ENCODE data around the gene FER.
"Not testable (repeated sequence)": the region's sequence is repeated elsewhere in the genome, so short reads cannot be mapped to it uniquely, and the experiment has no call there.

FER gene

GRCh38 chr5:108773330-108773729 lies 25.6 kb downstream of the FER start:
- Histone ChIP-seq H3K4me1 (ENCODE audit: control insufficient read depth in 1 of 2, insufficient read depth in 2 of 2, low read length in 2 of 2) (peaks cover 0 to 5% of the 10 kb centered on the region in 2 donors), H3K27ac (ENCODE audit: low read length) (no peak overlapping the region), H3K36me3 (ENCODE audit: control insufficient read depth in 1 of 2, insufficient read depth in 2 of 2, low read length in 2 of 2) (no peaks in the 10 kb centered on the region), H3K4me3 (ENCODE audit: low read depth in 1 of 2, low read length in 2 of 2) (no peak overlapping the region), H3K27me3 (ENCODE audit: low read depth, low read length) (no peaks in the 10 kb centered on the region), H3K9me3 (ENCODE audit: control insufficient read depth in 1 of 2, low read length in 2 of 2) (no peaks in the 10 kb centered on the region)

GRCh38 chr5:108774079-108774478 lies 26.4 kb downstream of the FER start:
- H3K4me3 ChIP-seq (ENCODE audit: low read depth in 1 of 2, low read length in 2 of 2); H3K9me3 ChIP-seq (ENCODE audit: control insufficient read depth in 1 of 2, low read length in 2 of 2); H3K4me1 ChIP-seq (ENCODE audit: control insufficient read depth in 1 of 2, insufficient read depth in 2 of 2, low read length in 2 of 2); H3K36me3 ChIP-seq (ENCODE audit: control insufficient read depth in 1 of 2, insufficient read depth in 2 of 2, low read length in 2 of 2); H3K27me3 ChIP-seq (ENCODE audit: low read depth, low read length); H3K27ac ChIP-seq (ENCODE audit: low read length): not testable (repeated sequence)

GRCh38 chr5:108777582-108777981 lies 29.9 kb downstream of the FER start:
- not testable (repeated sequence) for H3K4me3 ChIP-seq (ENCODE audit: low read depth in 1 of 2, low read length in 2 of 2); H3K4me1 ChIP-seq (ENCODE audit: control insufficient read depth in 1 of 2, insufficient read depth in 2 of 2, low read length in 2 of 2); H3K27ac ChIP-seq (ENCODE audit: low read length)

DNA sequence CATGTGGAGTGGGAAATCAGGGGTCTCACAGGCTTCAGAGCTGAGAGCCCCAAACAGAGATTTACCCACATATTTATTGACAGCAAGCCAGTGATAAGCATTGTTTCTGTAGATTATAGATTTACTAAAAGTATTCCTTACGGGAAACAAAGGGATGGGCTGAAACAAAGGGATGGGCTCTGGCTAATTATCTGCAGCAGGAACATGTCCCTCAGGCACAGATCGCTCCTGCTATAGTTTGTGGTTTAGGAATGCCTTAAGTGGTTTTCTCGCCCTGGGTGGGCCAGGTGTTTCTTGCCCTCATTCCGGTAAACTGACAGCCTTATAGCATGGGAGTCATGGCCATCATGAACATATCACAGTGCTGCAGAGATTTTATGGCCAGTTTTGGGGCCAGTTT lies 36.9 kb downstream of the FER start:
- H3K27ac ChIP-seq (ENCODE audit: low read length); H3K27me3 ChIP-seq (ENCODE audit: low read depth, low read length); H3K9me3 ChIP-seq (ENCODE audit: control insufficient read depth in 1 of 2, low read length in 2 of 2); H3K4me3 ChIP-seq (ENCODE audit: low read depth in 1 of 2, low read length in 2 of 2): not testable (repeated sequence)
- peaks cover 11 to 15% of the 10 kb centered on the region in 2 donors for H3K36me3 ChIP-seq (ENCODE audit: control insufficient read depth in 1 of 2, insufficient read depth in 2 of 2, low read length in 2 of 2)
- peaks cover 0 to 19% of the 10 kb centered on the region in 2 donors for H3K4me1 ChIP-seq (ENCODE audit: control insufficient read depth in 1 of 2, insufficient read depth in 2 of 2, low read length in 2 of 2)

More at GRCh38 chr5:108777582-108777981, 29.9 kb downstream of the FER start:
- not testable (repeated sequence) for H3K36me3 ChIP-seq (ENCODE audit: control insufficient read depth in 1 of 2, insufficient read depth in 2 of 2, low read length in 2 of 2); H3K9me3 ChIP-seq (ENCODE audit: control insufficient read depth in 1 of 2, low read length in 2 of 2); H3K27me3 ChIP-seq (ENCODE audit: low read depth, low read length)

GRCh38 chr5:108786806-108787483 lies 39.2 kb downstream of the FER start:
- Histone ChIP-seq H3K9me3 (ENCODE audit: control insufficient read depth in 1 of 2, low read length in 2 of 2) (no peaks in the 10 kb centered on the region), H3K27me3 (ENCODE audit: low read depth, low read length) (no peaks in the 10 kb centered on the region), H3K4me3 (ENCODE audit: low read depth in 1 of 2, low read length in 2 of 2) (no peak overlapping the region), H3K36me3 (ENCODE audit: control insufficient read depth in 1 of 2, insufficient read depth in 2 of 2, low read length in 2 of 2) (peaks cover 11 to 15% of the 10 kb centered on the region in 2 donors), H3K27ac (ENCODE audit: low read length) (no peak overlapping the region), H3K4me1 (ENCODE audit: control insufficient read depth in 1 of 2, insufficient read depth in 2 of 2, low read length in 2 of 2) (peaks cover 0 to 15% of the 10 kb centered on the region in 2 donors)

- Histone ChIP-seq H3K27ac (ENCODE audit: low read length) (no peak overlapping the region), H3K4me1 (ENCODE audit: control insufficient read depth in 1 of 2, insufficient read depth in 2 of 2, low read length in 2 of 2) (peaks cover 0 to 11% of the 10 kb centered on the region in 2 donors), H3K4me3 (ENCODE audit: low read depth in 1 of 2, low read length in 2 of 2) (no peak overlapping the region), H3K9me3 (ENCODE audit: control insufficient read depth in 1 of 2, low read length in 2 of 2) (no peaks in the 10 kb centered on the region), H3K27me3 (ENCODE audit: low read depth, low read length) (no peaks in the 10 kb centered on the region), H3K36me3 (ENCODE audit: control insufficient read depth in 1 of 2, insufficient read depth in 2 of 2, low read length in 2 of 2) (peaks cover 11 to 15% of the 10 kb centered on the region in 2 donors)
These were observed 40.4 kb downstream of the FER start for GRCh38 chr5:108788142-108788541.

GRCh38 chr5:108793207-108793606 lies 45.5 kb downstream of the FER start:
- H3K4me3 ChIP-seq (ENCODE audit: low read depth in 1 of 2, low read length in 2 of 2), result no peak overlapping the region
- no peaks in the 10 kb centered on the region for H3K36me3 ChIP-seq (ENCODE audit: control insufficient read depth in 1 of 2, insufficient read depth in 2 of 2, low read length in 2 of 2)
- H3K9me3 ChIP-seq (ENCODE audit: control insufficient read depth in 1 of 2, low read length in 2 of 2), result no peaks in the 10 kb centered on the region
- H3K27ac ChIP-seq (ENCODE audit: low read length), result no peak overlapping the region
- H3K27me3 ChIP-seq (ENCODE audit: low read depth, low read length), result no peaks in the 10 kb centered on the region
- peaks cover 0 to 1% of the 10 kb centered on the region in 2 donors for H3K4me1 ChIP-seq (ENCODE audit: control insufficient read depth in 1 of 2, insufficient read depth in 2 of 2, low read length in 2 of 2)

DNA sequence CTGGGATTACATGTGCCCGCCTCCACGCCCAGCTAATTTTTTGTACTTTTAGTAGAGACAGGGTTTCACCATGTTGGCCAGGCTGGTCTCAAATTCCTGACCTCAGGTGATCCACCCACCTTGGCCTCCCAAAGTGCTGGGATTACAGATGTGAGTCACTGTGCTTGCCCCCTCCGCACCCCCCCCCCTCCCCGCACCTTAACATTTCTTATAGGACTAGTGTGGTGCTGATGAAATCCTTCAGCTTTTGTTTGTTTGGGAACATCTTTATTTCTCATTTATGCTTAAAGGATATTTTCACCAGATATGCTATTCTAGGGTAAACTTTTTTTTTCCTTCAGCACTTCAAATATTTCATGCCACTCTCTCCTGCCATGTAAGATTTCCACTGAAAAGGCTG lies 46.7 kb downstream of the FER start:
- not testable (repeated sequence) for H3K27me3 ChIP-seq (ENCODE audit: low read depth, low read length); H3K9me3 ChIP-seq (ENCODE audit: control insufficient read depth in 1 of 2, low read length in 2 of 2); H3K4me3 ChIP-seq (ENCODE audit: low read depth in 1 of 2, low read length in 2 of 2); H3K4me1 ChIP-seq (ENCODE audit: control insufficient read depth in 1 of 2, insufficient read depth in 2 of 2, low read length in 2 of 2); H3K27ac ChIP-seq (ENCODE audit: low read length); H3K36me3 ChIP-seq (ENCODE audit: control insufficient read depth in 1 of 2, insufficient read depth in 2 of 2, low read length in 2 of 2)

GRCh38 chr5:108797396-108797795 lies 49.7 kb downstream of the FER start:
- H3K4me1 ChIP-seq (ENCODE audit: control insufficient read depth in 1 of 2, insufficient read depth in 2 of 2, low read length in 2 of 2), result peaks cover 0 to 7% of the 10 kb centered on the region in 2 donors
- H3K9me3 ChIP-seq (ENCODE audit: control insufficient read depth in 1 of 2, low read length in 2 of 2), result no peaks in the 10 kb centered on the region
- no peak overlapping the region for H3K27ac ChIP-seq (ENCODE audit: low read length)
- H3K36me3 ChIP-seq (ENCODE audit: control insufficient read depth in 1 of 2, insufficient read depth in 2 of 2, low read length in 2 of 2), result peaks cover 0 to 11% of the 10 kb centered on the region in 2 donors
- no peak overlapping the region for H3K4me3 ChIP-seq (ENCODE audit: low read depth in 1 of 2, low read length in 2 of 2)
- H3K27me3 ChIP-seq (ENCODE audit: low read depth, low read length), result no peaks in the 10 kb centered on the region

DNA sequence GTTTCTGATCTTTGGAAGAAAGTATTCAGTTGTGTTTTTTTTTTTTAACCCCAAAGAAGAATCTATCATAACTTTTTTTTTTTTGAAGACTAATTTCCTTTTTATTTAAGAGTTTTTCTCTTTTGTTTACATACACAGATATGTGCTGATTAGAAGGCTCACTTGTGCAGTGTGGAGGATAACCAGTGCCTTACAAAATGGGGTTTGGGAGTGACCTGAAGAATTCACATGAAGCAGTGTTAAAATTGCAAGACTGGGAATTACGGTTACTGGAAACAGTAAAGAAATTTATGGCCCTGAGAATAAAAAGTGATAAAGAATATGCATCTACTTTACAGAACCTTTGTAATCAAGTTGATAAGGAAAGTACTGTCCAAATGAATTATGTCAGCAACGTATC lies 50.3 kb downstream of the FER start:
- Histone ChIP-seq H3K36me3 (ENCODE audit: control insufficient read depth in 1 of 2, insufficient read depth in 2 of 2, low read length in 2 of 2) (peaks cover 0 to 11% of the 10 kb centered on the region in 2 donors), H3K27me3 (ENCODE audit: low read depth, low read length) (no peaks in the 10 kb centered on the region), H3K4me1 (ENCODE audit: control insufficient read depth in 1 of 2, insufficient read depth in 2 of 2, low read length in 2 of 2) (peaks cover 0 to 7% of the 10 kb centered on the region in 2 donors), H3K4me3 (ENCODE audit: low read depth in 1 of 2, low read length in 2 of 2) (no peak overlapping the region), H3K9me3 (ENCODE audit: control insufficient read depth in 1 of 2, low read length in 2 of 2) (no peaks in the 10 kb centered on the region), H3K27ac (ENCODE audit: low read length) (no peak overlapping the region)

GRCh38 chr5:108798513-108799265 lies 51.0 kb downstream of the FER start:
- H3K27me3 ChIP-seq (ENCODE audit: low read depth, low read length), result no peaks in the 10 kb centered on the region
- H3K36me3 ChIP-seq (ENCODE audit: control insufficient read depth in 1 of 2, insufficient read depth in 2 of 2, low read length in 2 of 2), result peaks cover 0 to 13% of the 10 kb centered on the region in 2 donors
- H3K4me3 ChIP-seq (ENCODE audit: low read depth in 1 of 2, low read length in 2 of 2), result no peak overlapping the region
- H3K27ac ChIP-seq (ENCODE audit: low read length), result no peak overlapping the region
- H3K9me3 ChIP-seq (ENCODE audit: control insufficient read depth in 1 of 2, low read length in 2 of 2), result peaks cover 0 to 3% of the 10 kb centered on the region in 2 donors
- H3K4me1 ChIP-seq (ENCODE audit: control insufficient read depth in 1 of 2, insufficient read depth in 2 of 2, low read length in 2 of 2), result peaks cover 0 to 7% of the 10 kb centered on the region in 2 donors
